MG63 (cell line): ENCODE data around the gene GLB1L. TPM values are rescaled to one million over a fixed set of nuclear protein-coding genes. Genes with fewer than 3 reads are reported as not detected.

Experiments used
- DNase-seq: peaks from one replicate; pipeline ENCODE4 v3.0.0-alpha.2; 2020
- H3K27me3 ChIP-seq: fragments of 250-450 bp; sonication (Bioruptor Pico); 2 replicates; pipeline ENCODE4 v1.5.1; 2020; ENCODE audit warnings: mild to moderate bottlenecking, moderate library complexity
- H3K36me3 ChIP-seq: fragments of 250-450 bp; sonication (Bioruptor Pico); 2 replicates; pipeline ENCODE4 v1.5.1; 2020; ENCODE audit warnings: mild to moderate bottlenecking, moderate library complexity
- H3K4me3 ChIP-seq: fragments of 250-450 bp; sonication (Bioruptor Pico); 2 replicates; pipeline ENCODE4 v1.5.1; 2020; ENCODE audit warnings: mild to moderate bottlenecking, moderate library complexity
- H3K9me3 ChIP-seq: fragments of 250-450 bp; sonication (Bioruptor Pico); 2 replicates; pipeline ENCODE4 v1.5.1; 2020; ENCODE audit warnings: mild to moderate bottlenecking, moderate library complexity
- total RNA-seq: library from RNA; depleted of rRNA; stranded (reverse); fragments of >200 nt; shearing (Covaris generic); gene quantifications from 2 replicates; pipeline ENCODE4 v1.2.3, GENCODE V29; 2014; ENCODE audit warnings: low replicate concordance

GLB1L gene
- total RNA-seq, 1 experiment from 2014 or later: 13.0 TPM

DNA sequence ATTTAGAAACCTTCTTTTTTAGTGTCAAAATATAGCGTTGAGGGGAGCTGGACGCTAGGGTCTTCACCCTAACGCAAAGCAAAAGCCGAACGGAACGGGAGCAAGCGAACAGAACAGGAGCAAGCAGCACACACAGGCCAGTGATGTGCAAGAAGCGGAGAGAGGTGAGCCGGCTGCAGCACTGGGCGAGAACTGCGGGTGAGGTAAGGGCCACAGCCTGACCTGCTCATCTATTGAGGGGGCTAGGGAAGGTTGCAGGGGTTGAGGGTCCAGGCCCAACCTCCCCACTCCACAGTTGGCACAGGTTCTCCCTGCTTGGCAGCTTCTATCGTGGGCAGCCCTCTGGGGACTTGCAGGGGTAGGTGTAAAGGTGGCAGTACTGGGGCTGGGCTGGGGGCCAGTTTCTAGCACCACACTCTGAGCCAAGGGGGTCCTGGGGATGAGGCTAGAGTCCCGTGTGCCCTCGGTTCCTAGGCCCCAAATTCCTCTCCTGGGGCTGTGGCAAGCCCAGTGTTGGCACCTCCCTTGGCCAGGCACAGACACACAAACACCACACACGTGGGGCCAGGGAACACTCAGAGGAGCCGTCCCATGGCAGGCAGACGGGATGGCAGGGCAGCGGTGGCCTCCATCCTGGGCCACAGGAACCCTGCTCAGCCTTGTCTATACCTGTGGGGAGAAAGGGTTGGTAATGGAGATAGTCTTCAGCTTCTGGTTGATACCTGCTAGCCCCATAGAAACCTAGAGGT lies 25.3 kb downstream of the GLB1L start:
- Histone ChIP-seq H3K36me3 (peaks cover 61% of the 10 kb centered on the region), H3K27me3 (no peaks in the 10 kb centered on the region), H3K9me3 (no peaks in the 10 kb centered on the region), H3K4me3 (no peak overlapping the region)
- DNase-seq: no peak

DNA sequence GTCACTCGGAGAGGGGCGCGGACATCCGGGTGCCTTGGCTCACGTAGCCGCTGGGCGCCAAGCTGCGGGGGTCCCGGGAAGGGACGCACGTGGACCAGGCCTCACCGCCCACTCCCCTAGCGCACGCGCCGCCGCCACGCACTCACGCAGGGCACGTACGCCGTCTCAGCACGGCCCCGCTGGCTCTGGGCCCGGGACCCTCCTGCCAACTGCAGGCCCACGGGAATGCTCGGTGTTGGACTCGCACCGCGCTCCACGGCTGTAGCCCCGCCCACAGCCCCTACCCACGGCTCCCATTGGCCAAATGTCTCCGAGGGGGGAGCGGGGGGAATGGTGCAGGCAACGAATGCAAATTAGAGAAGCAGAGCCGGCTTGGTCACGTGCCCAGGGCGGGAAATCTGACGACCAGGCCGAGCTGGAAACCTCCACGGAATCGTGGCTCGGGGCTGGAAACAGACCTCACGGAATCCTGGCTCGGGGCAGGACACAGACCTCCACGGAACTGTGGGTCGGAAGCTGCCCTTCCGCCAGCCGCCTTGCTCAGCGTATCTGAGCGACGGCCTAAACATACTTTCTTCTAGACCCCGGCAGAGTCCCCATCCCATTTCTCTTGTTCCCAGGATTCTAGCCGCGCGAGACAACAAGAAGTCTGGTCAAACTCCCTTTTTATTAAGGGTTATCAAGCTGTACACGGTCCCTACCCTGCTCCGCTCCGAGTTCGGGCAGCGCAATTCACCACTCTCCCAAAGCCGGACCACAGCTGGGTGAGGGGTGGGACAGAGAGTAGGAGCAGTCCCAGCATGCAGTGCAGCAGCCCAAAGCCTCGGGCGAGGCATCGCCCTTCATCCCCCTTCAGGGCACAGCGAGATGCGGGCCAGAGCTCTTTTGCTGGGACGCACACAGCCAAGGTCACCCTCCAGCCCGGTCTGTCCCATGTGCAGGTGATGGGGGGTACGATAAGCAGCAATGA lies 26.2 kb downstream of the GLB1L start, which contains the start of gene ABCB6:
Gene ABCB6, minus strand, starts transcription at position 227 of the 970 bp plus-strand sequence. CDS start 285 bp downstream, outside the sequence.
- Histone ChIP-seq H3K27me3 (no peaks in the 10 kb centered on the region), H3K4me3 (peak within 1 kb of the TSS; percentile 47), H3K9me3 (no peaks in the 10 kb centered on the region), H3K36me3 (peaks cover 61% of the 10 kb centered on the region)
- DNase-seq: peak; percentile 98

DNA sequence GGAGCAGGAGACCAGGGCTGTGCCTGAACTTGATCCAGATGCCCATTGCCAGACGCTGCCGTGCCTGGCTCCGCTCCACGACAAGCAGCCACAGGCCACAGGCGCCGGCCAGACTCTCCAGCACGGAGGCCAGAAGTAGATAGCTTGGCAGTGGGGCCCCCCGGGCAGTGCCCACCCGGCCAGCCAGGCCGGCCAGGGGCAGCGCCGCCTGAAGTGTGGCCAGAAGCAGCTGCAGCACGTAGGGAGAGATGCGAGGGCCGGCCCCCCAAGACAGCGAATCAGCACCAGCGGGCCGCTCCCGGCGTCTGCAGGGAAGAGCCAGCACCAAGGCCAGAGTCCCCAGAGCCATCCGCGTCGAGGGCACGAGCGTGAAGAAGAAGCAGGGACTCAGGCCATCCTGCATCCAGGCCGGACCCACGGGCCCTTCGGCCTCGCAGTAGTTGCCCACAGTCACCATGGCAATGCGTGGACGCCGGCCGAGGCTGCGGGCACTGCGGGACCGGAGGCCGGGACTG lies 27.0 kb downstream of the GLB1L start:
- Histone ChIP-seq H3K4me3 (peak overlapping the region; percentile 47), H3K36me3 (peaks cover 61% of the 10 kb centered on the region), H3K27me3 (no peaks in the 10 kb centered on the region), H3K9me3 (no peaks in the 10 kb centered on the region)
- DNase-seq: peak; percentile 96

DNA sequence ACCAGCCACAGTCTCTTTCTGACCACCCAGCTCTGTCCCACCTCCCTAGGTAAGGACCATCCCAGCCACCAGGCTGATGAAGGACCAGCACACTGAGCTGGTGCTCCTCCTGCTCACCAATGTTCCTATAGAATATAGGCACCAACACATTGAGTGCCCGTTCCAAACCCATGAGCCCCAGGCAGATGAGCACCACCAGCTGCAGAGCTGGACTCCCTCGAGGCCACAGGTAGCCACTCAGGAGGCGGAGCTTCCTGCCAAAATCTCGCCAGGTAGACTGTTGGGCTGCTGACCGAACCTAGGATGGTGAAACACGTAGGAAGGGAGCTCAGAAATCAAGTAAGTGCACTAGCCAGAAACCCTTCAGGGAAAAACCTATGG lies 28.7 kb downstream of the GLB1L start:
- H3K36me3 ChIP-seq: peaks cover 73% of the 10 kb centered on the region
- DNase-seq: no peak
- no peaks in the 10 kb centered on the region for H3K9me3 ChIP-seq
- H3K27me3 ChIP-seq: no peaks in the 10 kb centered on the region
- H3K4me3 ChIP-seq: no peak overlapping the region

DNA sequence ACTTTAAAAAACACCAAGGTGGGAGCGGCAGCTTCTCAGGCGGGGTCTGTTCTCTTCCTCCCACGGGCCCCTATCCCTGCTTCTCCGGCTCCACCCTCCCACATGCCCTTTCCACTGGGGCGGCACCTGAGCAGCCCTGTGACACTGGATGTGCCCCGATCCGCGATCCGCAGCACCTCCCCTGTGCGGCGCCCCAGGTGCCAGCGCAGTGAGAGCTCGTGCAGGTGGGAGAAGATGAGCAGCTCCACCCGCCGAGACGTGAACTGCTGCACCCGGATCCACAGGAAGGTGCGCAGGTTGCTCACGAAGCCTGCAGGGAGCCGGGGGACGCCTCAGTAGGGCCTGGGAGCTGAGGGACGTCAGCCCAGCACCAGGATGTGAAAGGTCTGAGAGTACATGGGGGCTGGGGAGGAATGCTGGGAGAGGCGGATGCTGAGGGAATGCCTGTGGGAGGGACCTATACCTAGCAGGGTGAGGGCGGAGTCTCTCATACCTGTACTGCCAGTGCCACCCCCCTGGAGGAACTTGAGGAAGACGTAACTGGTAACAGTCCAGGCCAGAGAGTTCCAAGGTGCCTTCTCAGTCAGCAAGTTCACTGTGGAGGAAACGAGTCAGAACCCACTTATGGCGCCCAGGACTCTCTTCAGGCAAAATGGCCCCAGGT lies 29.2 kb downstream of the GLB1L start:
- Histone ChIP-seq H3K27me3 (no peaks in the 10 kb centered on the region), H3K4me3 (no peak overlapping the region), H3K36me3 (peaks cover 68% of the 10 kb centered on the region), H3K9me3 (no peaks in the 10 kb centered on the region)
- no peak for DNase-seq

DNA sequence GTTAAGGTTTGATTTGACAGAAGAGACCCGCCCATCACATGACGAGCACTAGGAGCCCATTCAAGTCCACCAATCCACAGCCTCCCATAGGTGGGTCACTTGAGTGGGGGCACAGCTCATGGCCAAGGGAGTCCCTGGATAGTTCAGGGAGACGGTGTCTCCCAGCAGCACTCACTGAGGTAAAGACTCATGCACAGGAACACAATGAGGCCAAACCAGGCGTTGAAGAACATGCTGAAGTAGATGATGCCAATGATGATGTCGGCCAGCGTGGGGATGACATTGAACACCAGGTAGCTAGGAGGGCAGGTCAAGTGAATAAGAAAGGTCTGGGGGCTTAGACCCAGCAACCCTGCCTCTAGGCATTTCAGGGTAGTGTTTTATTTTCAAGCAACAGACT lies 30.5 kb downstream of the GLB1L start:
- H3K4me3 ChIP-seq: no peak overlapping the region
- no peaks in the 10 kb centered on the region for H3K27me3 ChIP-seq
- no peaks in the 10 kb centered on the region for H3K9me3 ChIP-seq
- peaks cover 67% of the 10 kb centered on the region for H3K36me3 ChIP-seq
- no peak for DNase-seq

DNA sequence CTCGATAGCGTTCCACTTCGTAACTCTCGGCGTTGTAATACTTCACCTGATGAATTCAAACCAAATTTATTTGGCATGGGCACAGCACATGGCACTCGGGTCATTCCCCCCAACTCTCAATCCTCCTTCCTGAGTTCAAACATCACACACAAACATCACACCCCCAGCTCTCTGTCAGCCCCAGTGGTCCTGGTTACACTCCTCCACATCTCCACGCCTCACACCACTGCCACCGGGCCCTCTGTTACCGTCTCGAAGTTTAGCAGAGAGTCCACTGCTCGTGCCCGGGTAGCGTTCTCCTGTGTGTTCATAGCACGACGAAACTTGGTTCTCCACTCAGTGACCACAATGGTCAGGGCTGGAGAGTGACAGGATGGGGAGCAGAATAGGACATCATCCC lies 31.1 kb downstream of the GLB1L start:
- Histone ChIP-seq H3K36me3 (peaks cover 65% of the 10 kb centered on the region), H3K9me3 (no peaks in the 10 kb centered on the region)
- DNase-seq: no peak

DNA sequence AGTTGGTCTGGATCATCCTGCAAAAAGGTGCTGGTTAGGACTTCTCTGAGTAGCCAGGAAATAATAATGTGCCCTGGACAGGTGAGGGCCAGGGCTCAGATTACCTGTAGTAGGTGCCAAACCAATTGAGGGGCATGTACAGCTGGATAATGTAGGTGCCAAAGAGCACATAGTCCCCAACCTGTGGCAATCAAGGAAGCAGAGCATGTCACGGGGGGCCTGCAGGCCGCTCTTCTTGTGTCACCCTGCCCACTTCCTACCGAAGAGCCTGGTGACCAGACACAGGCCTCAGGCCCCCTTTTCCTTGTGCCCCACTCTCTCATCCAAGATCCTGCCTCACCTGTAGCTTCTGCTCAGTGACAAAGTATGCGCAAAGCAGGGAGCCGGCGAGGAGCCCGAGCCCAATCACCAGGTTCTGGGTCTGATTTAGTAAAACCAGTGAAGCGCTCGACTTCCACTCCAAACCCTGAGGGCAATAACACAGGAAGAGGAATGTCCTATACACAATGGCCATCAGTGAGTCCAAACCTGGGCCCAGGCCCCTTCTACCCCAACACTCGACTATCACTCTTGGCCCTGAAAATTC lies 31.7 kb downstream of the GLB1L start:
- no peak for DNase-seq
- Histone ChIP-seq H3K36me3 (peaks cover 69% of the 10 kb centered on the region), H3K27me3 (no peaks in the 10 kb centered on the region), H3K9me3 (no peaks in the 10 kb centered on the region), H3K4me3 (no peak overlapping the region)

More for the DNA sequence above, 31.1 kb downstream of the GLB1L start:
- Histone ChIP-seq H3K4me3 (no peak overlapping the region), H3K27me3 (no peaks in the 10 kb centered on the region)

DNA sequence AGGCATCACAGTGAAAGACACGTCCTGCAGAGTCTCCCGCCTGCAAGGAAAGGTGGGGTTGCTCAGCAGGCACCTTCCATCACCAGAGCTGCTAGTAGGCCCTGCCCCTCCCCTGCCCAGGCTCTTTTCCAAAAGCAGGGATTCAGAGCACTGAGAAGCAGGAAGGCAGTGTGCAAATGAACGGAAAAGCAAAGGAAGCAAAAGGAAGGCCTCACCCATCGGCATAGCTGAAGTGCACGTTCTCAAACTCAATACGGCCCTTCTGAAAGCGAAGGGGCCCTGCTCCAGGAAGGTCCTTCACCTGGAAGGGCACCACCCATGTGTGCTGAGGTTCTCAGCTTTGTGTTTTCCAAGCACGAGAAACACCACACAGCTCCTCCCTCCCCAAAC lies 32.2 kb downstream of the GLB1L start:
- Histone ChIP-seq H3K4me3 (no peak overlapping the region), H3K36me3 (peaks cover 75% of the 10 kb centered on the region), H3K9me3 (no peaks in the 10 kb centered on the region), H3K27me3 (no peaks in the 10 kb centered on the region)
- DNase-seq: no peak

DNA sequence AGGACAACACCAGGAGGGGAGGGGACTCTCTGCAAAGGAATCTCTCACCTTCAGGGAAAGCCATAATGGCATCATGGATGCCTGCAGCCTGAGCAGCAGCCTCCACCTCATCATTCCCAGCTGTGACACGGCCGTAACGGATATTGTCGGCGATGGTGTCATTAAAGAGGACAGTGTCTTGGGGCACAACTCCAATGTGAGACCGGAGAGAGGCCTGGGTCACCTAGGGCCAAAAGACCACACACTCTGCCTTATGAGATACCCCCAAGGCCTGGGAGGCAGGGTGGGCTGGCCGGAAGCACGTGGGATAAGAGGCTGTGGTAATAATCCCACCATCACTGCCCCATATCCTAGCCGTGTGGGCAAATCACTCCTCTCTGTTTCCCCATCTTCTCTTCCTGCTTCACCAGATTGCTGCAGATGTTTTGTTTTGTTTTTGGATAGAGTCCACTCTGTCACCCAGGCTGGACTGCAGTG lies 34.3 kb downstream of the GLB1L start:
- Histone ChIP-seq H3K36me3 (peaks cover 70% of the 10 kb centered on the region), H3K4me3 (no peak overlapping the region), H3K9me3 (no peaks in the 10 kb centered on the region), H3K27me3 (no peaks in the 10 kb centered on the region)
- DNase-seq: no peak

DNA sequence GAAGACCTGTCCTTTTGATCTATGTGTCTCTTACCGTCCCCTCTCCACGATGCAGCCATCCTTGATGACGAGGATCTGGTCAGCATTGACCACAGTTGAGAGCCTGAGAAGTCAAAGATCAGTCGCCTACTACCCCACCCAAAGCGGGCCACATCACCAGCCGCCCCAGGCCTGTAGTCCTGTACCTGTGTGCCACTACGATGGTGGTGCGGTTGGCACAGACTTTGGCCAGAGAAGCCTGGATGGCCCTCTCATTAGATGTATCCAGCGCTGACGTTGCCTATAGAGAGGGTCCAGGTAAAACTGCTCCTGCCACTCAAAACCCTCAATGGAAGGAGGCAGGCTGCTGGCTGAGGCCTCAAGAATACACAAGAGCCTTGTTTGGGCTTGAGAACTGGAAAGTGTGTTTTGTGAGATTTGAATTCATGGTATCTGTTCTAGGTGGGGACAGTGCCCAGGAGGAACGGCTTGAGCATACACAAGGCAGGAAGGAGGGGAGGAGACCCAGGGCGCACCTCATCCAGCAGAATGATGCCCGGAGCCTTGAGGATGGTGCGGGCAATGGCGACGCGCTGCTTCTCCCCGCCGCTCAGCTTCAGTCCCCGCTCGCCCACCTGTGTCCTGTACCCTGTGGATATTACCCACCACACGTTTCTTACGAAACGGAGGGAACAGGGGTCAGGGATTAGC lies 34.9 kb downstream of the GLB1L start:
- peaks cover 64% of the 10 kb centered on the region for H3K36me3 ChIP-seq
- no peak overlapping the region for H3K4me3 ChIP-seq
- no peak for DNase-seq

DNA sequence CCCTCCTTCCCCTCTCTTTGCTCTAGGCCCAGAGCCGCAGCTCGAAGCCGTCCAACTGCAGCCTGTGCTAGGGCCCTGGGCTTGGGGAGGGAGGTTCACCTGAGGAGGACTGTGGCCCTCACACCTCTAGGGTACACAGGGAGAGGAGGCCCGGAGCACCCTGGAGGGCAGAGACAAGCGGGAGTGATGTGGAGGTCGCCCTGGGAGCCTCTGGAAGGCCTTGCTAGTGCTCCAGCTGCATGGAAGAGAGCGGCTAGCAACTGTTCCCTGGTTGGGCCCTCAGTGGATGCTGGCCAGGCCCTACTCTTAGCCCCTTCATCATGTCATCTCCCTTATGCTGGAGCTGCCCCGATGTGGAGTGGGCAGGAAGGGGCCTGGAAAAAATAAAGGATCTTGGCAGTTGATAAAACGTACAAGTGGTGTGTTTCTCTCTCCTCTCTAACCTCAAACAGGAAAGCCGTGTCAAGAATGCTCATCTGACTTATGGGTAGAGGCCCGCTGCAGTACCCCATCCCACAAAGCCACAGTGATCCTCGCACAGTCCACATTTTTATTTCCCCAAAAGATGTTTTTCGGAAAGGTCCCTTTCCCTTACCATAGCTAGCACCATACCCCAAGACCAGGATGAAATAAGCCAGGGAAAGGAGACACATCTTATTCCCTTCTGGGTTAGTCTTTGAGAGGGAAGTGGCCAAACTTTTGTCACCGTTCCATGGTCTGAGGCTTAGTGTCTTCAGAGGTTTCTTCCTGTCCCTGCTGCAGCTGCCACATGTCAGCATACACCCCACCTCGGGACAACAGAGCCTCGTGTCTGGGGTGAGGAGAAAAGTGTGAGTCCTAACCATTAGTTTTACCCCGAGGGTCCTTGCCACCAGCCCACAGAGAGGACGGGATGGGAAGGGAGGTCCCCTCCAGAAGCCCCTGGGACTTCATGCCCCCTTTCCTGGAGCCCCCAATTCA lies 35.7 kb downstream of the GLB1L start:
- Histone ChIP-seq H3K36me3 (peaks cover 56% of the 10 kb centered on the region), H3K4me3 (no peak overlapping the region)
- DNase-seq: no peak

More for the DNA sequence above, 34.9 kb downstream of the GLB1L start:
- H3K27me3 ChIP-seq: no peaks in the 10 kb centered on the region
- no peaks in the 10 kb centered on the region for H3K9me3 ChIP-seq

DNA sequence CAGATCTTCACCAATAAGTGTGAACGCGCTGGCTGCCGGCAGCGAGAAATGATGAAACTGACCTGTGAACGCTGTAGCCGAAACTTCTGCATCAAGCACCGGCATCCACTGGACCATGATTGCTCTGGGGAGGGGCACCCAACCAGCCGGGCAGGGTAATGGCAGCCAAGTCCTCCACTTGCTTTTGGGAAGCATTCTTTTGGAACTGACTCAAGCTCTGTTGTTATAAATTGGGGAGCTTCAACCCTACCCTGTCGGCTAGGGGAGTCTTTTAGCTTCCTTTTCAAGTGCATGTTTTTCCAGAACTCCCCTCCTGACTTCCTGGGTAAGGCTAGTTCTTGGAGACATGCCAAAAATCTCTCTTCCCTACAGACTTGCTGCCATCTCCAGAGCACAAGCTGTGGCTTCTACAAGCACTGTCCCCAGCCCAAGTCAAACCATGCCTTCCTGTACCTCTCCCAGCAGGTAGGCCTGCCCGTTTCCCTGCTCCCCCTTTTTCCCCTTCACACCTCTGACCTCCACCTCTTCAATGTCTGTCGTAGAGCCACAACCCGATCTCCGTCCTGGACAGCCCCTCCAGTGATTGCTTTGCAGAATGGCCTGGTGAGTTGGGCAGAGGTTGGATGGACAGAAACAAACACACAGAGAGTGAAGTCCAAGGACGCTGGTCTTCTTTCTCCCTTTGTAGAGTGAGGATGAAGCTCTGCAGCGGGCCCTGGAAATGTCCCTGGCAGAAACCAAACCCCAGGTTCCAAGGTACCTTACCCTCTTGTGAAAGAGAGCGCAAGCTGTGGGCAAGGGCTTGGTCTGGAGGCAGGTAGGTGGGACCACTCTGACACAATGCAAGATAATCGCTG lies 37.1 kb downstream of the GLB1L start:
- no peak for DNase-seq
- peaks cover 42% of the 10 kb centered on the region for H3K36me3 ChIP-seq
- H3K27me3 ChIP-seq: no peaks in the 10 kb centered on the region
- H3K9me3 ChIP-seq: no peaks in the 10 kb centered on the region
- peak overlapping the region; percentile 72 for H3K4me3 ChIP-seq

More for the DNA sequence above, 35.7 kb downstream of the GLB1L start:
- Histone ChIP-seq H3K27me3 (no peaks in the 10 kb centered on the region), H3K9me3 (no peaks in the 10 kb centered on the region)
